ENCODE results near the gene SPTSSB. TPM values are rescaled to one million over a fixed set of nuclear protein-coding genes. Genes with fewer than 3 reads are reported as not detected.

The SPTSSB gene
- total and polyA plus RNA-seq, 3 donors from 2014 or later: 0.42 TPM; not detected in 2

- Histone ChIP-seq H3K4me3 (no peak overlapping the region), H3K4me1 (no peaks in the 10 kb centered on the region), H3K27me3 (no peaks in the 10 kb centered on the region), H3K36me3 (ENCODE audit: low read depth, missing control alignments) (no peaks in the 10 kb centered on the region), H3K9me3 (no peaks in the 10 kb centered on the region), H3K27ac (no peak overlapping the region)
- intact Hi-C loops (cut with DNase I; ENCODE audit: low total_unique reads): no loop called here
- no peak for DNase-seq
- 47 to 49% methylated on average over 4 of the region's 4 CpGs for WGBS, 2 donors
- TF ChIP-seq, protein P1, sequence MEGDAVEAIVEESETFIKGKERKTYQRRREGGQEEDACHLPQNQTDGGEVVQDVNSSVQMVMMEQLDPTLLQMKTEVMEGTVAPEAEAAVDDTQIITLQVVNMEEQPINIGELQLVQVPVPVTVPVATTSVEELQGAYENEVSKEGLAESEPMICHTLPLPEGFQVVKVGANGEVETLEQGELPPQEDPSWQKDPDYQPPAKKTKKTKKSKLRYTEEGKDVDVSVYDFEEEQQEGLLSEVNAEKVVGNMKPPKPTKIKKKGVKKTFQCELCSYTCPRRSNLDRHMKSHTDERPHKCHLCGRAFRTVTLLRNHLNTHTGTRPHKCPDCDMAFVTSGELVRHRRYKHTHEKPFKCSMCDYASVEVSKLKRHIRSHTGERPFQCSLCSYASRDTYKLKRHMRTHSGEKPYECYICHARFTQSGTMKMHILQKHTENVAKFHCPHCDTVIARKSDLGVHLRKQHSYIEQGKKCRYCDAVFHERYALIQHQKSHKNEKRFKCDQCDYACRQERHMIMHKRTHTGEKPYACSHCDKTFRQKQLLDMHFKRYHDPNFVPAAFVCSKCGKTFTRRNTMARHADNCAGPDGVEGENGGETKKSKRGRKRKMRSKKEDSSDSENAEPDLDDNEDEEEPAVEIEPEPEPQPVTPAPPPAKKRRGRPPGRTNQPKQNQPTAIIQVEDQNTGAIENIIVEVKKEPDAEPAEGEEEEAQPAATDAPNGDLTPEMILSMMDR (IDR thresholded peaks at IDR 0.05): no peak
- TF ChIP-seq POLR2A (IDR thresholded peaks at IDR 0.05): no peak
Measured at GRCh38 chr3:161339517-161340500, 31.5 kb downstream of the SPTSSB start.

DNA sequence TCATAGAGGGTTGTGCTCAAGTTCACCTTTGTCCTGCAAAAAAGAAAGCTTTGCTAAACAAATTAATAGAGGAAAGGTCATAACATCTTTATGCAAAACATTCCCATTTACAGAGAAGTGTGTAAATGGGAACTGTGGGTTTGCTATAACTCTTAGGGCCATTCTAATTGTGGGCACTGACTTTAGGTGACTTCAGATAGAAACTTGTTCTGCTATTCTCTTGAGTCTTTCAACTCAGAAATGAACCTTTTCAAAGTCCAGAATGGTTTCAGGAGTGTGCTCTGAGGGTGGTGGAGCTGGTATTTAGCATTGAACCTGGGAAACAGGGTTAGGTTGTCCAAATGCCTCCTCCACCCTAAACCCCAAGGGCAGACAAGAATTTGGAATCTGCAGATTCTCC is 34.0 kb downstream of the SPTSSB start:
- no peak for DNase-seq

DNA sequence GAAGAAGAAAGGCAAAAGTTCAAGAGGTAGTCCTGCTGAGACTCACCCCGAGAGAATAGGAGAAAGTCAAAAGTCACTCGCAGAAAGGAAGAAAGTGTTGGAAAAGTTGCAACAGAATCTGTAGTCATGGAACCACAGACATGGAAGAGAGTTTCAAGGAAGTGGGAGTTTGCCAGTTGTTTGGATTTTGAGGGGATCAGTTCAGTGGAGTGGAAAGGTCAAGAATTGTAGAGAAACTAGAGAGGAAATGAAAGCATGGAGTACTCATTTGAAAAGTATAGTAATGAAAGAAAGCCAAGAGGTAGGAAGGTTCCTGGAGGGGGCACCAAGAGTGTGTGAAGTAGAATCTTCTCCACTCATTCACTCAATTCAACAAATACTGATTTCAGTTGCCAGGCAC is 34.7 kb downstream of the SPTSSB start:
- 91 to 97% methylated on average over 2 of the region's 2 CpGs for WGBS, 2 donors
- Histone ChIP-seq H3K4me3 (no peak overlapping the region), H3K27ac (no peak overlapping the region), H3K4me1 (no peaks in the 10 kb centered on the region), H3K36me3 (ENCODE audit: low read depth, missing control alignments) (no peaks in the 10 kb centered on the region), H3K9me3 (no peaks in the 10 kb centered on the region), H3K27me3 (no peaks in the 10 kb centered on the region)
- intact Hi-C loops (cut with DNase I; ENCODE audit: low total_unique reads): no loop called here
- TF ChIP-seq, protein P1 (IDR thresholded peaks at IDR 0.05): no peak
- no peak for TF ChIP-seq POLR2A (IDR thresholded peaks at IDR 0.05)
- no peak for DNase-seq

More for the DNA sequence above, 34.0 kb downstream of the SPTSSB start:
- no peaks in the 10 kb centered on the region for H3K36me3 ChIP-seq (ENCODE audit: low read depth, missing control alignments)
- H3K9me3 ChIP-seq: no peaks in the 10 kb centered on the region
- TF ChIP-seq, protein P1 (IDR thresholded peaks at IDR 0.05): no peak
- no peak for TF ChIP-seq POLR2A (IDR thresholded peaks at IDR 0.05)
- no peaks in the 10 kb centered on the region for H3K27me3 ChIP-seq
- no peak overlapping the region for H3K4me3 ChIP-seq
- H3K27ac ChIP-seq: no peak overlapping the region
- intact Hi-C loops (cut with DNase I; ENCODE audit: low total_unique reads): no loop called here
- no peaks in the 10 kb centered on the region for H3K4me1 ChIP-seq

- Histone ChIP-seq H3K36me3 (ENCODE audit: low read depth, missing control alignments) (no peaks in the 10 kb centered on the region), H3K27ac (no peak overlapping the region), H3K9me3 (no peaks in the 10 kb centered on the region), H3K27me3 (no peaks in the 10 kb centered on the region), H3K4me3 (no peak overlapping the region), H3K4me1 (no peaks in the 10 kb centered on the region)
- no peak for TF ChIP-seq POLR2A (IDR thresholded peaks at IDR 0.05)
- TF ChIP-seq, protein P1 (IDR thresholded peaks at IDR 0.05): no peak
- intact Hi-C loops (cut with DNase I; ENCODE audit: low total_unique reads): no loop called here
- 69 to 71% methylated on average over 2 of the region's 2 CpGs for WGBS, 2 donors
- DNase-seq: no peak
Measured at GRCh38 chr3:161333696-161334095, 37.6 kb downstream of the SPTSSB start.
